ENCODE measurements around the gene CFAP119. TPM values are rescaled to one million over a fixed set of nuclear protein-coding genes. Genes with fewer than 3 reads are reported as not detected.

Gene CFAP119
- polyA plus RNA-seq, 1 donor (not counting 4 experiments of a cell fraction or from before 2014, with no cell fraction given): 3.0 TPM

GRCh38 chr16:30783280-30784109 is 21.6 kb upstream of the CFAP119 start:
- no peaks in the 10 kb centered on the region for H3K9me3 ChIP-seq (ENCODE audit: control insufficient read depth, low read depth, low read length)
- no peaks in the 10 kb centered on the region for H4K20me1 ChIP-seq (ENCODE audit: control insufficient read depth, extremely low read depth, insufficient read depth, low read length)
- H3K27me3 ChIP-seq (ENCODE audit: control insufficient read depth, extremely low read depth, insufficient read depth, low read length): no peaks in the 10 kb centered on the region
- no peak overlapping the region for H3K4me3 ChIP-seq (ENCODE audit: control insufficient read depth in 2 of 3, extremely low read depth in 1 of 3, insufficient read depth in 2 of 3, low read depth in 1 of 3, low read length in 3 of 3)
- no peak overlapping the region for H3K4me2 ChIP-seq (ENCODE audit: control insufficient read depth, extremely low read depth, insufficient read depth, low read depth, low read length)
- H2AFZ ChIP-seq (ENCODE audit: control insufficient read depth, low read length): no peak overlapping the region
- dilution Hi-C loops (cut with MboI; ENCODE audit: extremely low pct_ligation_motif_present, low sequenced_read_pairs): loop anchor here (25.0 kb wide), 1 partner anchor 104 kb away; the partner anchor contains the start of genes BCL7C and CTF1
- no peak for TF ChIP-seq EZH2 (IDR thresholded peaks at IDR 0.05; ENCODE audit: low read length)
- no peak for TF ChIP-seq CTCF (optimal IDR thresholded peaks at IDR 0.05 in 1 of 3, IDR thresholded peaks at IDR 0.05 in 1 of 3, conservative IDR thresholded peaks at IDR 0.05 in 1 of 3; ENCODE audit: extremely low read depth in 1 of 3, insufficient read depth in 2 of 3, low read length in 3 of 3)
- H3K36me3 ChIP-seq (ENCODE audit: control insufficient read depth in 2 of 2, extremely low read depth in 1 of 2, insufficient read depth in 2 of 2, low read length in 2 of 2): peaks cover 6 to 20% of the 10 kb centered on the region in 2 experiments
- FAIRE-seq (no peak), DNase-seq (ENCODE audit: low read depth, low spot score) (no peak)
- no peaks in the 10 kb centered on the region for H3K9me1 ChIP-seq (ENCODE audit: control insufficient read depth, extremely low read depth, insufficient read depth, low read length)
- peaks cover 10% of the 10 kb centered on the region for H3K4me1 ChIP-seq (ENCODE audit: control insufficient read depth, extremely low read depth, insufficient read depth, low read length)
- no peak overlapping the region for H3K27ac ChIP-seq (ENCODE audit: control insufficient read depth, insufficient read depth, low read length)
- no peak overlapping the region for H3K9ac ChIP-seq (ENCODE audit: control insufficient read depth, extremely low read depth, insufficient read depth, low read length)
- peaks cover 20% of the 10 kb centered on the region for H3K79me2 ChIP-seq (ENCODE audit: control insufficient read depth, insufficient read depth, low read length)

- FAIRE-seq (no peak), DNase-seq (ENCODE audit: low read depth, low spot score) (no peak)
- Histone ChIP-seq H3K9me3 (ENCODE audit: control insufficient read depth, low read depth, low read length) (no peaks in the 10 kb centered on the region), H3K4me3 (ENCODE audit: control insufficient read depth in 2 of 3, extremely low read depth in 1 of 3, insufficient read depth in 2 of 3, low read depth in 1 of 3, low read length in 3 of 3) (no peak overlapping the region), H3K4me1 (ENCODE audit: control insufficient read depth, extremely low read depth, insufficient read depth, low read length) (peaks cover 8% of the 10 kb centered on the region), H3K27ac (ENCODE audit: control insufficient read depth, insufficient read depth, low read length) (no peak overlapping the region), H2AFZ (ENCODE audit: control insufficient read depth, low read length) (no peak overlapping the region), H4K20me1 (ENCODE audit: control insufficient read depth, extremely low read depth, insufficient read depth, low read length) (no peaks in the 10 kb centered on the region), H3K27me3 (ENCODE audit: control insufficient read depth, extremely low read depth, insufficient read depth, low read length) (no peaks in the 10 kb centered on the region), H3K4me2 (ENCODE audit: control insufficient read depth, extremely low read depth, insufficient read depth, low read depth, low read length) (no peak overlapping the region), H3K9me1 (ENCODE audit: control insufficient read depth, extremely low read depth, insufficient read depth, low read length) (no peaks in the 10 kb centered on the region), H3K9ac (ENCODE audit: control insufficient read depth, extremely low read depth, insufficient read depth, low read length) (no peak overlapping the region), H3K79me2 (ENCODE audit: control insufficient read depth, insufficient read depth, low read length) (peaks cover 20% of the 10 kb centered on the region), H3K36me3 (ENCODE audit: control insufficient read depth in 2 of 2, extremely low read depth in 1 of 2, insufficient read depth in 2 of 2, low read length in 2 of 2) (peaks cover 6 to 20% of the 10 kb centered on the region in 2 experiments)
- dilution Hi-C loops (cut with MboI; ENCODE audit: extremely low pct_ligation_motif_present, low sequenced_read_pairs): loop anchor here (25.0 kb wide), 1 partner anchor 105 kb away; the partner anchor contains the start of genes BCL7C and CTF1
- no peak for TF ChIP-seq CTCF (optimal IDR thresholded peaks at IDR 0.05 in 1 of 3, IDR thresholded peaks at IDR 0.05 in 1 of 3, conservative IDR thresholded peaks at IDR 0.05 in 1 of 3; ENCODE audit: extremely low read depth in 1 of 3, insufficient read depth in 2 of 3, low read length in 3 of 3)
- no peak for TF ChIP-seq EZH2 (IDR thresholded peaks at IDR 0.05; ENCODE audit: low read length)
These were observed 20.8 kb upstream of the CFAP119 start for GRCh38 chr16:30782486-30783279.
